ENCODE data around the gene C1QTNF1. TPM values are rescaled to one million over a fixed set of nuclear protein-coding genes. Genes with fewer than 3 reads are reported as not detected.

C1QTNF1 gene
- total RNA-seq, 1 experiment from 2014 or later, result 4.0 TPM

DNA sequence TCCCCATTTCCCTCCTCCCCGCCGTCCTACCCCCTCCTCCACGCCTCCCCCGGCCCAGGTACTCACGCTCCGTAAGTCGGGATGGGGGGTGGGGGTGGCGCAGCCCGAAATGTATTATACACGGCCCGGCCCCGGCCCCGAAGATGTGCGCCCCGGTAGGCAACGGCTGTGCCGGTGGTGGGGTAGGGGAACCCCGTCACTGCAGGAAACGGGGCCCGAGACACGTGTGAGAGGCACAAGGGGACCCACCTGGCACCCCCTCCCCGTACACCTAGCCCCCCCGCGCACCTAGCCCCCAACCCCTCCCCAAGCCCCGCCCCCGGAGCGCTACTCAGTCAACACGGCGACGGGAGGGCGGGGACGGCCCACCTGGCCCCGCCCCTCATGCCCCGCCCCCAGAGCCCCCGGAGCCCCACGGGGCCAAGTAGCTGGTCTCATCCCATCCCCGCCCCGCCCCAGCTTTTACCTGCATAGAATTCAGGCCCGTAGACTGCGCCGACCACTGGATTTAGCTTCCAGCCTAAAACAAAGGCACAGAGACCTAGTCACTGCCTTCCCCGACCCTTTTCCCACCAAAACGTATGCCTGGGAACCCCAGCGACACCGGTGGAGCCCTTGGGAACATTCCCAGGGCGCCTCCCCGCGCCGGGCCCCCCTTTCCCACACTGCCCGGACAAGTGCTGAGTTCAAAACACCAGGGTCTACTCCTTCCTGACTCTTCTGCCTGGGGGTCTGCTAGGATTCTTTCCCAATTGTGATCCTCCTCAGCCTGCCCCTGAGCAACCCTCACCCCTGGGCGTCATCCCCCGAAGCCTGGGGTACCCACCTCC lies 73.5 kb downstream of the C1QTNF1 start:
- CTCF ChIA-PET, result interaction anchor here (1.6 kb wide), 1 partner anchor 10 kb away, joined by 6 read pairs; no protein-coding TSS in a partner anchor
- no peaks in the 10 kb centered on the region for H4K20me1 ChIP-seq (ENCODE audit: insufficient read depth)
- TF ChIP-seq, protein P1, sequence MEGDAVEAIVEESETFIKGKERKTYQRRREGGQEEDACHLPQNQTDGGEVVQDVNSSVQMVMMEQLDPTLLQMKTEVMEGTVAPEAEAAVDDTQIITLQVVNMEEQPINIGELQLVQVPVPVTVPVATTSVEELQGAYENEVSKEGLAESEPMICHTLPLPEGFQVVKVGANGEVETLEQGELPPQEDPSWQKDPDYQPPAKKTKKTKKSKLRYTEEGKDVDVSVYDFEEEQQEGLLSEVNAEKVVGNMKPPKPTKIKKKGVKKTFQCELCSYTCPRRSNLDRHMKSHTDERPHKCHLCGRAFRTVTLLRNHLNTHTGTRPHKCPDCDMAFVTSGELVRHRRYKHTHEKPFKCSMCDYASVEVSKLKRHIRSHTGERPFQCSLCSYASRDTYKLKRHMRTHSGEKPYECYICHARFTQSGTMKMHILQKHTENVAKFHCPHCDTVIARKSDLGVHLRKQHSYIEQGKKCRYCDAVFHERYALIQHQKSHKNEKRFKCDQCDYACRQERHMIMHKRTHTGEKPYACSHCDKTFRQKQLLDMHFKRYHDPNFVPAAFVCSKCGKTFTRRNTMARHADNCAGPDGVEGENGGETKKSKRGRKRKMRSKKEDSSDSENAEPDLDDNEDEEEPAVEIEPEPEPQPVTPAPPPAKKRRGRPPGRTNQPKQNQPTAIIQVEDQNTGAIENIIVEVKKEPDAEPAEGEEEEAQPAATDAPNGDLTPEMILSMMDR (IDR thresholded peaks at IDR 0.05 in 2 of 3, conservative IDR thresholded peaks at IDR 0.05 in 1 of 3; ENCODE audit: borderline replicate concordance in 1 of 3, insufficient read depth in 1 of 3, low read depth in 2 of 3, low read length in 2 of 3), result no peak
- no peak for TF ChIP-seq SIN3A (IDR thresholded peaks at IDR 0.05; ENCODE audit: low read depth)
- TF ChIP-seq ZNF274 (IDR thresholded peaks at IDR 0.05; ENCODE audit: low read depth, low read length), result no peak
- no peak for TF ChIP-seq JUND (IDR thresholded peaks at IDR 0.05)
- TF ChIP-seq ELF1 (IDR thresholded peaks at IDR 0.05; ENCODE audit: borderline replicate concordance, low read depth), result no peak
- TF ChIP-seq RAD21 (IDR thresholded peaks at IDR 0.05; ENCODE audit: low read depth), result no peak
- no peak for TF ChIP-seq SRF (IDR thresholded peaks at IDR 0.05; ENCODE audit: low read depth)
- TF ChIP-seq, protein P2, sequence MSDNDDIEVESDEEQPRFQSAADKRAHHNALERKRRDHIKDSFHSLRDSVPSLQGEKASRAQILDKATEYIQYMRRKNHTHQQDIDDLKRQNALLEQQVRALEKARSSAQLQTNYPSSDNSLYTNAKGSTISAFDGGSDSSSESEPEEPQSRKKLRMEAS (IDR thresholded peaks at IDR 0.05), result no peak
- ATAC-seq, result peak; percentile 45; the same call in 1 of the 2 replicates
- intact Hi-C loops (cut with micrococcal nuclease), result no loop called here
- RAD21 ChIA-PET (ENCODE audit: low non-redundant PET in 1 of 2, low total read pairs in 2 of 2, uncharacterized antibody in 2 of 2, unreplicated experiment in 2 of 2), result no interaction called here
- no peaks in the 10 kb centered on the region; a peak in 1 of 4 replicates for H3K4me1 ChIP-seq (ENCODE audit: control insufficient read depth in 1 of 2, insufficient read depth in 2 of 2, low read length in 2 of 2)
- no peak overlapping the region for H3K4me2 ChIP-seq (ENCODE audit: low read length)
- POLR2A ChIA-PET, result no interaction called here
- peaks cover 9% of the 10 kb centered on the region; the same call in 1 of the 2 replicates for H3K27me3 ChIP-seq (ENCODE audit: insufficient read depth, low read length)
- BruUV-seq (replicated peaks), result no TSS peak
- H3K36me3 ChIP-seq (ENCODE audit: control insufficient read depth in 1 of 2, insufficient read depth in 2 of 2, low read length in 2 of 2), result no peaks in the 10 kb centered on the region
- H3K27ac ChIP-seq (ENCODE audit: low read depth, low read length), result no peak overlapping the region
- H3K9me3 ChIP-seq (ENCODE audit: control insufficient read depth in 1 of 2, insufficient read depth in 1 of 2, low read depth in 1 of 2, low read length in 2 of 2), result no peaks in the 10 kb centered on the region
- DNase-seq (ENCODE audit: low read depth, low spot score), result no peak
- no peak overlapping the region for H3K9ac ChIP-seq (ENCODE audit: low read length)
- H3K79me2 ChIP-seq (ENCODE audit: insufficient read depth, low read length), result no peaks in the 10 kb centered on the region
- H3K4me3 ChIP-seq (replicated peaks in 1 of 2; ENCODE audit: low read depth in 1 of 2, low read length in 2 of 2), result no peak overlapping the region
- no peak overlapping the region for H2AFZ ChIP-seq (ENCODE audit: low read depth, low read length, poor library complexity, severe bottlenecking)
- H3K9me2 ChIP-seq (ENCODE audit: insufficient read depth), result no peaks in the 10 kb centered on the region

Measured in HCT116 (cell line).